NCI-H187 treated with DMSO at 0.1 percent for 48 hours (cell line): ENCODE measurements around the gene SOX6.

Experiments used
- DNase-seq: peaks from one replicate; lab custom pipeline; 2025; lab: John Stamatoyannopoulos, UW

The SOX6 gene

DNA sequence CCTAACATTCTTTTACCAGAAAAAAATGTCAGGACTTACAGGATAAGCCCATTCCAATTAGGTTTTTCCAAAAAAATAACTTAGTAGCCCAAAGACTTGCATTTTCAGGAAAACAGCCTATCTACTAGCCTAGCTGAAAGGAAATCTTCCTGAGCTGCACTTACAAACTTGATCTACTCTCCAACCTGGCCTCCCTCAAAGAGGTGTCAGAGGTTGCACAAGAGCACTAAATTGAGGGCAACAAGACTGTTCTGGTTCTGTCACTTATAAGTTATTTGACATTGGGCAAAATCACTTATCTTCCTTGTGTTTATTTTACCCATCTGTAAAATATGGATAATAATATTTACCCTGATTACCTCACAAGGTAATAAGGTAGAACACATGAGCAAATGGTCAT lies 7.9 kb upstream of the SOX6 start:
- DNase-seq, result no peak

DNA sequence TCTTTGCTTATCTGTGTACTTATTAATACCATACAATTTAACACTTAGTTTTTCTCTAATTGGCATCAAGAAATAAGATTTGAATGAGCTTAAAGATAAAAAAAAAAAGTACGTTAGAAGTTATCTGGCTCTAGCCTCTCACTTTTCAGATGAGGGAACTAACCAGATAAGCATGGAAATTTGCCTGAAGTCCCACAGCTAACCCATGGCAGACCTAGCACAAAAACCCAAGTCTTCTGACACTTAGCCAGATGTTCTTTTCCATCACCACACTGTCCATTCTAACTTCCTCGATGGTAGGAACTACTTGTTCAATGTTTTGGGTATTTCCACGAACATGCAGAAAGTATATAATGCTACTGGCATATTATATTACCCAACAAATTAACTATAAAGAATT lies 7.4 kb upstream of the SOX6 start:
- no peak for DNase-seq

DNA sequence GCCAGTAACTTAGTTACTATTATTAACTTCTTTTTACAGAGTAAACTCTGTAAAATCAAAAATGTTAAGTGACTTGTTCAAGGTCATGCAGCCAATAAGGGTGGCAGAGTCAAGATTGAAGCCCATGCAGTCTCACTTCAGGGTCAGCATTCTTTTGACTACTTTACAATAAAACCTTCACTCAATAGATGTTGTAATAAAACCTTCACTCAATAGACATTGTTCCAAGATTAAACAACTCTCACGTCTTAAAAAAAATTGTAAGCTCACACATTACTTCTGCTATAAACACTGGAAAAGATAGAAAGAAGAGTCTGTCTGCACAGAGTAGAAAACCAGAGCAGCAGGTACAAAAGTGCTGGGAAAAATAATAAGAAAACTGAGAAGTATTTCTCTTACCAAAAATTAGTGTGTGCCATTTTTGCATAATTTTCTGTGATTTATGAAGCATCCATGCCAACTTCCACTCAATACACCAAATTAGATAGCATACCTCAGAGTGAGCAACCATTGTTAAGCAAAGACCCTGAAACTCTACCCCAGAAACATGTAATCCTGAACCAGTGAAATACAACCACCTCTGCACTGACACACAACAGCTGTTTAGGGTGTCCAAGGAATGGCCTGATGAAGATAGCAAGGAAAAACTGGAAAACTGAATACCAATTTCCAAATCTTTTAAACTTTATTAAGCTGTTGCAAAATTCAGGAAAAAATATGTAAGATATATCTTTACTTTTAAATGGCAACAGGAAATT lies 4.9 kb upstream of the SOX6 start:
- DNase-seq, result no peak

- no peak for DNase-seq
These were observed 3.0 kb upstream of the SOX6 start for GRCh38 chr11:16359369-16359768.

DNA sequence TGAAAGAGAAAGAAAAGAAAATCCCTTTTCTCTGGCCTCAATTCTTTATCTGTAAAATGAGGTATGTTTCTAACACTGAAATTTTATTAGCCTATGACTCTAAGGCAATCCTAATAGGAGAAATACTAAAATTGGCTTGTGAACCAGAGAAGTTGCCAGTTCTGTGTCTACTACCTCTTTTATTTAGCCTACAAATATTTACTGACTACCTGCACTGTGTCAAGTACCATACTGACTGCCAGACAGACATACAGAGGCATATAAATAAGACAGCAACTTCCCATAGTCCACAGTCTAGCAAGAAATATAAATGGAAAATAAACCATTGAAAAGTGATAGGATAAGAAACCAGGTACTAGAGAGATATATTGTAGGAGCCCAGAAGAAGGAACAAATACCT lies 2.4 kb upstream of the SOX6 start:
- no peak for DNase-seq

DNA sequence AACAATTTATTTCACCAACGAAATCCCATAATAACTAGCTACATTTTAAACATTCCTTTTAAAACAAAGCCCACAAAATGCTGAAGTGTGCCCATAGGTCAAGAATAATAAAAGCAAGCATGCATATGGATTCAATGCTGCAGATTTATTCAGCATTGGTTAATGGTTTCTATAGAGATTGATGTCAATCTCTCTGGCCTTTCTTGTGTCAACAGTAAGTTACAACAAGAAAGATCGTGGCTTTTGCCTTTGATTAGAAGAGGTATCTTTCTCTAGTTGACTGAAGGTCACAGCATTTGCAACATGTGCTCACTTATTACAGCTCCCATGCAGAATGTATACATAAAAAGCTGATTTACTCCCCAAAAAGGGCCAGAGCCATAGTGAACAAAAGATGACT lies 1.4 kb upstream of the SOX6 start:
- no peak for DNase-seq

DNA sequence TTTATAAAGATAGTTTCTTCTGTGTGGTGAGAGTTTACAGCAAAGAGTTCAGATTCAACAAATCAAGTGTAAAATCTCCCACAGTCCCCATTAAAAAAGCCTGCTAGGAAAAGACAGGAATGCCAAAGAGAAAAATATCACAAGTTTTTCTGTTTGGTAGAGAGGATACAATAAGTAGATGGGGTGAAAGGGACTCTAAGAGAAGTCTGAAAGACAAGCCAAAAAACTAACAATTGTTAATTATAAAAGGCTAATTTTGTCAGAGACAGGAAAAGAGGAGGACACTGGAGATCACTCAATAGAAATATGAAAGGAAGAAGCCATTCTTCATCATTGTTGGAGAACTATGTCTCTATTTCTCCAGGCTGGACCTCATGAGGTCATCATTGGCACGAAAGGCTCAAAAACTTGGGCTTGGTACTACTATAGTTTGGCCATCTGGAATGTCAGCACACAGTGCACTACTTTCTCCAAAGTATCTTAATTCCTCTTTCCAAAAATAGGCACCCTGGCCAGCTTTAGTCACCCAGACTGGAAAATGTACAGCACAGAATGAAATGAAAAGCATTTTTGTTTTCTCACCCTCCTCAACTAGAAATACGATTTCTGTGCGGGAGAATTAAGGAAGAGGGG lies 531 bp upstream of the SOX6 start:
- DNase-seq, result no peak

DNA sequence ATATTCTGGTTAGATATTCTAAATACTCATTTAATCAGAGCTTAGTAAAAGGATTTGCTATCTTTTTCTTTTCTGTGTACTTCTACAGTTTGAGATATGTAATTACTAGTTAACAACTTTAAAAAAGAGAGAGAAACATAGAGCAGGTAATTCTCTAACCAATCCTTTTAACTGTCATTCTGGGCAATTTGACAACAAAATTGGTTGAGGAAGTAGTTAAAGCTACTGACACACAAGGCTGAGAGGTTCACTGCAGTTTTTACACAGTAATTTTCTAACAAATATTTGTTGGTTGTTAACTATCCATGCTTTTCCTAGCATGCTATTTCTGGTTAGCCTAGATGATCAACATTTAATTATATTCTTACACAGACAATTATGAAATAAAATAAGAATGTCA lies 3.6 kb downstream of the SOX6 start:
- DNase-seq, result no peak

DNA sequence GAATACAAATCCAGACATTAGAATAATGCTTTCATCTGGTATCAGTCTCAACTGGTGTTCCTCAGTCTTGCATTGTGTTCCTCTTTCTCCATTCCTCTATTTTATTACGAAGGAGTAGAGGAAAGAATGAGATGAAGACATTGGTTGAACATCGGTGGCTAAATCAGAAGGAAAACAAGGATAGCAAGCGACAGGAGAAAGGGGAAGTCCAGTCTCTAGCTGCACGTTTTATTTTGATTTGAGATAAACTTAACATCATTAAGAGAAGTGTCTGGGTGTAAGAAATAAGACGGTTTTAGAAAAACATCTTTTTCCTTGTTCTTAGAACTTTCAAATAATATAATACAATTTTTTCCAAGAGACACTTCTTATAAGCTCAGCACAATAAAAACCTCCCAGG lies 6.2 kb downstream of the SOX6 start:
- no peak for DNase-seq

DNA sequence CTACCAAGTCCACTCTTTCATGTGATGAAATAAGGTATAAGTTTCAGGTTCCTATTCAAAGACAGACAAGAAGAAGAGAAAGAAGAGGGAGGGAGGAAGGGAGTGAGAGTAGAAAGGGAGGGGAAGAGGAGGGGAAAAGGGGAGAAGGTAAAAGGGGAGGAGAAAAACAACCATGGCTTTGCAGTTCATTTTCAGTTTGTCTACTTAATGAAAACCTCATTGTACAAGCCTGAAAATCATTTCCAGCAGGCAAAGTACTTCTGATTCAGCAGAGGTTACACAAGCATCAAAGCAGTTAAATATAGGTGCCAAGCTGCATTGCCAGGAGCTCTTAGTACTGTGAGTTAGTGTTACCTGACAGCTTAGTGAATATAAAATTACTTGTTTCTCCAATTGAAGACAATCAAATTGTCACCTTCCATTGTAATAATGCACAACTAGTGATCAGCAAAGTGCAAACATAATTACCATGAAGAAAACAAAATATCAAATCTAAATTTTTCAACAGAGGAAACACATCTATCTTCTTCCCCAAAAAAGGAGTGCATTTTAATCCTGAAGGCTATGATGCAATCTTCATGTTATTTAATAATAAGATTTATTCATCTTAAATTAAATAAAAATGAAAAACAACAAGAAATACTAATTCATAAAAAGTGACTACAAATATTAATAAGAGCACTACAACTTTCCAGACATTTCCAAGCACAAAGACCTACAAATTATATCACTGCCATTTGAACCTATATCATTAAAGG lies 8.2 kb downstream of the SOX6 start:
- DNase-seq, result no peak

DNA sequence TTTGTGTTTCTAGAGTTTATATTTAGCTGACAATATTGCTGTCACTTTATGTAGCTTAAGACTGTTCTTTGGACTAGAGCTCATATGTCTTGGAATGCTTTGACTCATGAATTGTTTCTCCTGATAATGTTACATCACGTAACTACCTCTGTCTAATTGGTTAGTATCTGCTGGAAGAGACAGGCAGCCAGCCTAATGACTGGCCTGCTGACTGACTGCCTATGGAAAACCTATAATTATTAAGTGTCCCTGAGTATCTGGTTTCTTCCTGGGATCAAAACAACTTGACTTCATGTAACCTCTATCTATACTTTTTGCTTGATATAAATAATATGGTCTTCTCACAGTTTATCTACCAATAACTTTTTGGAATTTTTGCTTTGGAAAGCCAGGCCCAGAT lies 9.4 kb downstream of the SOX6 start:
- no peak for DNase-seq

GRCh38 chr11:16341853-16342252 lies 14.5 kb downstream of the SOX6 start:
- DNase-seq, result no peak

DNA sequence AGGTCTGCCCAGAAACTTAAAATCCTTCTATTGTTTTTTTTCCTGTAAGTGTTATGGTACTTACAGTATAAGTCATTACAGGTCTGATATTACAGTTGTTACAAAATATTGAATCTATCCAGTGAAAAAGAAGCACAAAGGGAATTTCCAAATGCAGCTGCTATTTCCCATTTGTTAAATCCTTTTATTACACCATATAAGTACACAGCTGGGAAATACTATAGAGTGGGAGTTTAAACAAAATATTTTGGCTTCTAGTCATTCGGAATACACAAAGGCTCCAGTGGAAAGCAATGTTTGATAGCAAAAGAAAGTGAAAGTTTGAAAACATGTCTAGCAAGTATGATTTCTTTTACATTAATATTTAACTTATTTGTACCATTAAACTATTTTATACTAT lies 18.0 kb downstream of the SOX6 start:
- DNase-seq, result no peak

GRCh38 chr11:16337421-16338213 lies 18.7 kb downstream of the SOX6 start:
- no peak for DNase-seq

DNA sequence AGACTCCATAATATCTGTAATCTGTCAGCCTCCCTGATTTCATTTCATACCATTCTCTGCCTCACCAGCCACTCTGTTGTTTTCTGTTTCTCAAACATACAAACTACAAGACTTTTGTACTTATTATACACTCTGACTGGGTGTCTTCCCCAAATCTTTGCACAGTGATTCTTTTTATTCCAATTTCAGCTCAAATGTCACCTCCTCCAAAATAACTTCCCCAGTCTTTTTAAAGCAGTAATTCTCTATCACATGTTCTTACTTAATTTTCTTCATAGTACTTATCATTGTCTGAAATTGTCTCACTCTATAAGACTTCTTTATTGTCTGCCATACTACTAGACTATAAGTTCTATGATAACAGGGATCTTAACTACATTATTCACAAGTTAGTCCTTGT lies 19.6 kb downstream of the SOX6 start:
- no peak for DNase-seq

GRCh38 chr11:16336204-16336603 lies 20.1 kb downstream of the SOX6 start:
- DNase-seq, result no peak

- no peak for DNase-seq
These were observed 20.9 kb downstream of the SOX6 start for GRCh38 chr11:16335236-16335962.

DNA sequence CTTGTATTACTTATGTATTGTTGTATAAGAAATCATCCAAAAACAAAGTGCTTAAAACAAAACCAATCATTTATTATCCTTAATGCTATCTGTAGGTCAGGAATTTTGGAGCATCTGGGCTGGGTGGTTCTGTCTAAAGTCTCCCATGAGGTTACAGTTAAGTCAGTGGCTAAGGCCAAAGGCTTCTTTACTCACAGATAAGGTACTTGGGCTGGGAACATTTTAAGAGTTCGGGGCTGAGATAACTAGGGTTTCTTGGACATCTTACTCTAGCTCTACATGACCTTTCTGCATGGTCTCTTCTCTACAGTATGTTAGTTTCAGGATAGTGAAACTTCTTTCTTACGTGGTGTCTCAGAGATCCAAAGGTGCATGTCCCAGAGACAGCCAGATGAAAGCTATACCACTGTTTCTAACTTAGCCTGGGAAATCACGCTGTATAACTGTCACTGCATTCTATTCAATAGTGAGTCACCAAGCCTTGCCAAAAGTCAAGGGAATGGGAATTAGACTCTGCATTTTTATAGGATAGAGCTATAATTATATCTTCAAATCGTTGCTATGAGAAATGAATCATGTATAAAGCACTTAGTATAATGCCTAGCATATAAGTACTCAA lies 29.6 kb downstream of the SOX6 start:
- no peak for DNase-seq

GRCh38 chr11:16322190-16322589 lies 34.2 kb downstream of the SOX6 start:
- no peak for DNase-seq

DNA sequence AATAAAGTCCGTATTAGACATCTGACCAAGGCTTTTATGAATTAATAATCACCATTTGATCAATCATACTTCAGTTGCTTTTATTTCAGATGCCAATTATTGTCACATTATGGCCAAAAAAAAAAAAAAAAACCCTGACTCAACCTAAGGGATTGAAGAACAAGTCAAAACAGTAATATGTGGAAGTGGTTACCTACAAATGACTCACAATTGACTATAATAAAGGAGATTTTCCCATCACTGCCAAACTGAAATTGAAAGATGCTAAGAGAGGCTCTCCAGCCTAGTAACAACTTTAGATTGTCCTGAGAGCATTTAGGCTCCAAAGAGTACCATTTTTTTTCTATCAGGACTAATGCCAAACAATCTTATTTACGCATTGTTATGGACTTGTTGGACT lies 35.2 kb downstream of the SOX6 start:
- DNase-seq, result no peak

- DNase-seq, result no peak
These were observed 38.0 kb downstream of the SOX6 start for GRCh38 chr11:16318320-16318719.
